ENCODE data around the gene PRKCB. TPM values are rescaled to one million over a fixed set of nuclear protein-coding genes. Genes with fewer than 3 reads are reported as not detected.
"Not testable (repeated sequence)": the region's sequence is repeated elsewhere in the genome, so short reads cannot be mapped to it uniquely, and the experiment has no call there.

The PRKCB gene
- total and polyA plus RNA-seq, 2 experiments from 2014 or later = 3.7 to 16.4 TPM

DNA sequence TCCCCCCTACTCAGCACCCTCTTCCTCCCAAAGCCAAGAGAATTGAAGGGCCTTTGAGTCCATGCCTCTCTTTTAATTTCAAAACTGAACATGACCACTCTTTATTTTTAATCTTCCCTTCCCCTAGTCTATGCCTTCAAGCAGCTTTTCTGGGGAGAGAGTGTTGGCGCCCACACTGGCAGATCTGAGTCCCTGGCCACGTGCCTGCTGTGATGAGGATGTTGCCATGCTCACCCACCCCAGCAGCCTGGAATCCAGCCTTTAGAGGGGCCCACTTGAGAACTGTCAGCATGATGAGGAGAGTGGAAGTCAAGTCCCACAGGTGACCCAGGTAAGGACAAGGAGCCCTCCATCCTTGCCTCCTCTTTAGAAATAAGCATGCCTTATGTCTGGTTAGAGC, 400.0 kb downstream of the PRKCB start (continued):
- no peak for TF ChIP-seq CTCF (conservative IDR thresholded peaks at IDR 0.05; ENCODE audit: low read depth in 2 of 2)
- TF ChIP-seq EZH2 (IDR thresholded peaks at IDR 0.05; ENCODE audit: low read depth, unreplicated experiment) = no peak
- TF ChIP-seq JUNB (IDR thresholded peaks at IDR 0.05; ENCODE audit: unreplicated experiment) = no peak
- no peak for TF ChIP-seq REST (IDR thresholded peaks at IDR 0.05; ENCODE audit: unreplicated experiment)
- TF ChIP-seq EZH2phosphoT487 (IDR thresholded peaks at IDR 0.05; ENCODE audit: unreplicated experiment) = no peak

- not testable (repeated sequence) for ATAC-seq; H3K4me3 ChIP-seq; H3K27ac Mint-ChIP-seq; H3K9me2 ChIP-seq (ENCODE audit: insufficient read depth); H3K27me3 Mint-ChIP-seq (ENCODE audit: insufficient read depth, low read depth, poor library complexity); H3K36me3 ChIP-seq (ENCODE audit: insufficient read depth); H3K4me1 ChIP-seq (ENCODE audit: insufficient read depth); H3K27ac ChIP-seq (ENCODE audit: low read depth); DNase-seq (ENCODE audit: low spot score); H4K20me1 ChIP-seq (replicated peaks; ENCODE audit: insufficient read depth); H3K4me3 Mint-ChIP-seq; H3K79me2 ChIP-seq (replicated peaks; ENCODE audit: insufficient read depth); H2AFZ ChIP-seq; H3F3A ChIP-seq (replicated peaks; ENCODE audit: low read depth); H3K4me2 ChIP-seq; H3K36me3 Mint-ChIP-seq (ENCODE audit: low read depth); H3K27me3 ChIP-seq (ENCODE audit: insufficient read depth); H3K4me1 Mint-ChIP-seq
- H3K9me3 Mint-ChIP-seq = peaks cover 21% of the 10 kb centered on the region
Measured at GRCh38 chr16:24238846-24239245, 403.1 kb downstream of the PRKCB start.

DNA sequence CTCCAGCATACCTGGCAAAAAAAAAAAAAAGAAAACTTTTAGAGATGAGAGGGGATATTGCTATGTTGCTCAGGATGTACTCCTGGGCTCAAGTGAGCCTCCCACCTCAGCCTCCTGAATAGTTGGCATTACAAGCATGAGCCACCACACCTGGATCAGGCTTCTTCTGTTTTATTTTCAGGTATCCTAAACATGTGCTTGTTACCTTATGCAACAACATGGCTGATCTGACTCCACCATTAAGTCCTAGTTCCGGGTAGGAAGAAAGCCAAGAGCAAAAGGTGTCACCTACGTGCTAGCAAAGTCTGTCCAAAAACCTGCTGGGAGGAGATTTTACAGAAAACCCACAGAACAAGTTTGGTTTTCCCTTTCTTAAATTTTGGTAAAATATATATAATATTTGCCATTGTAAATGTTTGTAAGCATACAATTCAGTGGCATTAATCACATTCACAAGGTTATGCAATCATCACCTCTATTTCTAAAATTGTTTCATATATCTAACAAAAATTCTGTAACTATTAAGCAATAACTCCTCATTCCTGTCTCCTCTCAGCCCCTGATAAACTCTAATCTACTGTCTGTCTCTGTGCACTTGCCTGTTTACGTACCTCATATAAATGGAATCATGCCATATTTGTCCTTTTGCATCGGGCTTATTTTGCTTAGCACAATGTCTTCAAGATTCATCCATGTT, 411.3 kb downstream of the PRKCB start:
- DNase-seq (ENCODE audit: low spot score) = no peak
- Mint-ChIP-seq H3K9me3 (no peaks in the 10 kb centered on the region), H3K4me3 (no peak overlapping the region), H3K27me3 (ENCODE audit: insufficient read depth, low read depth, poor library complexity) (peaks cover 2% of the 10 kb centered on the region), H3K36me3 (ENCODE audit: low read depth) (no peaks in the 10 kb centered on the region), H3K27ac (no peak overlapping the region), H3K4me1 (no peaks in the 10 kb centered on the region)
- H3K27ac ChIP-seq (ENCODE audit: low read depth) = no peak overlapping the region
- H2AFZ ChIP-seq = no peak overlapping the region
- no peaks in the 10 kb centered on the region for H3K79me2 ChIP-seq (replicated peaks; ENCODE audit: insufficient read depth)
- no peaks in the 10 kb centered on the region for H4K20me1 ChIP-seq (replicated peaks; ENCODE audit: insufficient read depth)
- H3K9me2 ChIP-seq (ENCODE audit: insufficient read depth) = 0 out of 2 replicates have a peak, but pooled peaks cover under 1% of the 10 kb centered on the region
- H3K4me1 ChIP-seq (ENCODE audit: insufficient read depth) = no peaks in the 10 kb centered on the region
- H3K4me3 ChIP-seq = no peak overlapping the region
- no peak for ATAC-seq
- H3K36me3 ChIP-seq (ENCODE audit: insufficient read depth) = no peaks in the 10 kb centered on the region
- H3F3A ChIP-seq (replicated peaks; ENCODE audit: low read depth) = no peaks in the 10 kb centered on the region
- H3K4me2 ChIP-seq = no peak overlapping the region
- no peaks in the 10 kb centered on the region for H3K27me3 ChIP-seq (ENCODE audit: insufficient read depth)
- TF ChIP-seq, protein P1, sequence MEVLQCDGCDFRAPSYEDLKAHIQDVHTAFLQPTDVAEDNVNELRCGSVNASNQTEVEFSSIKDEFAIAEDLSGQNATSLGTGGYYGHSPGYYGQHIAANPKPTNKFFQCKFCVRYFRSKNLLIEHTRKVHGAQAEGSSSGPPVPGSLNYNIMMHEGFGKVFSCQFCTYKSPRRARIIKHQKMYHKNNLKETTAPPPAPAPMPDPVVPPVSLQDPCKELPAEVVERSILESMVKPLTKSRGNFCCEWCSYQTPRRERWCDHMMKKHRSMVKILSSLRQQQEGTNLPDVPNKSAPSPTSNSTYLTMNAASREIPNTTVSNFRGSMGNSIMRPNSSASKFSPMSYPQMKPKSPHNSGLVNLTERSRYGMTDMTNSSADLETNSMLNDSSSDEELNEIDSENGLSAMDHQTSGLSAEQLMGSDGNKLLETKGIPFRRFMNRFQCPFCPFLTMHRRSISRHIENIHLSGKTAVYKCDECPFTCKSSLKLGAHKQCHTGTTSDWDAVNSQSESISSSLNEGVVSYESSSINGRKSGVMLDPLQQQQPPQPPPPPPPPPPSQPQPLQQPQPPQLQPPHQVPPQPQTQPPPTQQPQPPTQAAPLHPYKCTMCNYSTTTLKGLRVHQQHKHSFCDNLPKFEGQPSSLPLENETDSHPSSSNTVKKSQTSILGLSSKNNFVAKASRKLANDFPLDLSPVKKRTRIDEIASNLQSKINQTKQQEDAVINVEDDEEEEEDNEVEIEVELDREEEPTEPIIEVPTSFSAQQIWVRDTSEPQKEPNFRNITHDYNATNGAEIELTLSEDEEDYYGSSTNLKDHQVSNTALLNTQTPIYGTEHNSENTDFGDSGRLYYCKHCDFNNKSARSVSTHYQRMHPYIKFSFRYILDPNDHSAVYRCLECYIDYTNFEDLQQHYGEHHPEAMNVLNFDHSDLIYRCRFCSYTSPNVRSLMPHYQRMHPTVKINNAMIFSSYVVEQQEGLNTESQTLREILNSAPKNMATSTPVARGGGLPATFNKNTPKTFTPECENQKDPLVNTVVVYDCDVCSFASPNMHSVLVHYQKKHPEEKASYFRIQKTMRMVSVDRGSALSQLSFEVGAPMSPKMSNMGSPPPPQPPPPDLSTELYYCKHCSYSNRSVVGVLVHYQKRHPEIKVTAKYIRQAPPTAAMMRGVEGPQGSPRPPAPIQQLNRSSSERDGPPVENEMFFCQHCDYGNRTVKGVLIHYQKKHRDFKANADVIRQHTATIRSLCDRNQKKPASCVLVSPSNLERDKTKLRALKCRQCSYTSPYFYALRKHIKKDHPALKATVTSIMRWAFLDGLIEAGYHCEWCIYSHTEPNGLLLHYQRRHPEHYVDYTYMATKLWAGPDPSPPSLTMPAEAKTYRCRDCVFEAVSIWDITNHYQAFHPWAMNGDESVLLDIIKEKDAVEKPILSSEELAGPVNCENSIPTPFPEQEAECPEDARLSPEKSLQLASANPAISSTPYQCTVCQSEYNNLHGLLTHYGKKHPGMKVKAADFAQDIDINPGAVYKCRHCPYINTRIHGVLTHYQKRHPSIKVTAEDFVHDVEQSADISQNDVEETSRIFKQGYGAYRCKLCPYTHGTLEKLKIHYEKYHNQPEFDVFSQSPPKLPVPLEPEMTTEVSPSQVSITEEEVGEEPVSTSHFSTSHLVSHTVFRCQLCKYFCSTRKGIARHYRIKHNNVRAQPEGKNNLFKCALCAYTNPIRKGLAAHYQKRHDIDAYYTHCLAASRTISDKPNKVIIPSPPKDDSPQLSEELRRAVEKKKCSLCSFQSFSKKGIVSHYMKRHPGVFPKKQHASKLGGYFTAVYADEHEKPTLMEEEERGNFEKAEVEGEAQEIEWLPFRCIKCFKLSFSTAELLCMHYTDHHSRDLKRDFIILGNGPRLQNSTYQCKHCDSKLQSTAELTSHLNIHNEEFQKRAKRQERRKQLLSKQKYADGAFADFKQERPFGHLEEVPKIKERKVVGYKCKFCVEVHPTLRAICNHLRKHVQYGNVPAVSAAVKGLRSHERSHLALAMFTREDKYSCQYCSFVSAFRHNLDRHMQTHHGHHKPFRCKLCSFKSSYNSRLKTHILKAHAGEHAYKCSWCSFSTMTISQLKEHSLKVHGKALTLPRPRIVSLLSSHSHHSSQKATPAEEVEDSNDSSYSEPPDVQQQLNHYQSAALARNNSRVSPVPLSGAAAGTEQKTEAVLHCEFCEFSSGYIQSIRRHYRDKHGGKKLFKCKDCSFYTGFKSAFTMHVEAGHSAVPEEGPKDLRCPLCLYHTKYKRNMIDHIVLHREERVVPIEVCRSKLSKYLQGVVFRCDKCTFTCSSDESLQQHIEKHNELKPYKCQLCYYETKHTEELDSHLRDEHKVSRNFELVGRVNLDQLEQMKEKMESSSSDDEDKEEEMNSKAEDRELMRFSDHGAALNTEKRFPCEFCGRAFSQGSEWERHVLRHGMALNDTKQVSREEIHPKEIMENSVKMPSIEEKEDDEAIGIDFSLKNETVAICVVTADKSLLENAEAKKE (CRISPR knock-in tag; IDR thresholded peaks at IDR 0.05) = no peak
